K562 (cell line): ENCODE measurements around the gene CELA3A. TPM values are rescaled to one million over a fixed set of nuclear protein-coding genes. Genes with fewer than 3 reads are reported as not detected.
A peak's percentile ranks its signal among the peaks of the same experiment; 100 is the strongest.
"Not testable (repeated sequence)": the region's sequence is repeated elsewhere in the genome, so short reads cannot be mapped to it uniquely, and the experiment has no call there.

Experiments used
- ATAC-seq: fragments of 200-7000 bp; cut with Tn5 transposase; 3 replicates; pipeline ENCODE4 v1.9.1; 2020; ENCODE audit warnings: moderate library complexity
- BruUV-seq: library from RNA; stranded (reverse); fragments of 400-500 nt; replicated peaks from 2 replicates; lab custom pipeline; 2021; lab: Mats Ljungman, UMichigan
- CTCF ChIA-PET: fragments of 300-600 bp; formaldehyde crosslinking; extraction: SDS; loops from one replicate; lab custom pipeline; 2021; ENCODE audit warnings: low intra/inter-chr PET ratio; lab: Yijun Ruan, JAX
- POLR2A ChIA-PET: fragments of 300-600, 350-650 bp; sonication (Branson Sonifier 250); formaldehyde crosslinking; extraction: SDS; loops from one replicate; lab custom pipeline; 2021; ENCODE audit warnings: antibody characterized with exemption, inconsistent platforms; lab: Yijun Ruan, JAX
- DNase-seq, 4 experiments: peaks; one replicate each; pipeline versions ENCODE4 v3.0.0 to v3.0.0-alpha.2; 2011 to 2018; ENCODE audit warnings: low spot score in 3 of 4, mixed read lengths in 3 of 4; ENCODE audit errors: extremely low read depth in 1 of 4
- FAIRE-seq: peaks from 2 replicates; lab custom pipeline; 2011; peaks lifted over from hg19 to GRCh38; lab: Jason Lieb, UNC
- H2AFZ ChIP-seq: 2 replicates; pipeline ENCODE4 v1.6.0; 2011; ENCODE audit warnings: low read depth, low read length, control low read depth, inconsistent platforms
- H3K27ac ChIP-seq: fragments of 200-600 bp; 3 replicates; pipeline ENCODE4 v1.8.0; 2011; ENCODE audit warnings: low read depth, mild to moderate bottlenecking, control low read depth, inconsistent platforms, low read length, moderate library complexity, mixed read lengths; ENCODE audit errors: extremely low read depth
- H3K27me3 ChIP-seq, 2 experiments: fragments of 300-600 bp in 1 of 2; 2 replicates in 1 of 2; 3 replicates in 1 of 2; pipeline versions ENCODE4 v1.6.0 to v1.8.0; 2011; ENCODE audit warnings: inconsistent platforms in 2 of 2, low read length in 2 of 2, mild to moderate bottlenecking in 1 of 2, mixed read lengths in 1 of 2, moderate library complexity in 1 of 2; ENCODE audit not compliant: control insufficient read depth in 2 of 2, insufficient read depth in 2 of 2
- H3K36me3 ChIP-seq: fragments of 300-600 bp; 3 replicates; pipeline ENCODE4 v1.8.0; 2011; ENCODE audit warnings: mild to moderate bottlenecking, low read length, inconsistent platforms; ENCODE audit not compliant: control insufficient read depth, insufficient read depth
- H3K4me1 ChIP-seq, 2 experiments: fragments of 200-600 bp in 1 of 2; replicated peaks in 1 of 2; 2 replicates in 1 of 2; 3 replicates in 1 of 2; pipeline versions ENCODE4 v1.5.1 to v1.8.0; 2011; ENCODE audit warnings: inconsistent platforms in 2 of 2, low read length in 2 of 2, mild to moderate bottlenecking in 1 of 2, mixed read lengths in 1 of 2, moderate library complexity in 1 of 2; ENCODE audit not compliant: control insufficient read depth in 2 of 2, insufficient read depth in 2 of 2
- H3K4me2 ChIP-seq: 2 replicates; pipeline ENCODE4 v1.6.1; 2011; ENCODE audit warnings: low read length, control low read depth, inconsistent platforms, mixed read lengths; ENCODE audit not compliant: insufficient read depth
- H3K4me3 ChIP-seq: fragments of 200-600 bp; sonication (generic), shearing (Covaris generic); 2 replicates; pipeline ENCODE4 v1.5.1; 2016; ENCODE audit warnings: control low read depth, inconsistent platforms
- H3K79me2 ChIP-seq: fragments of 200-600 bp; 3 replicates; pipeline ENCODE4 v1.8.0; 2011; ENCODE audit warnings: low read length, inconsistent platforms; ENCODE audit not compliant: control insufficient read depth, insufficient read depth
- H3K9ac ChIP-seq, 2 experiments: 2 replicates each; pipeline versions ENCODE4 v1.6.0 to v1.6.1; 2011; ENCODE audit warnings: low read depth in 2 of 2, low read length in 2 of 2, control low read depth in 1 of 2, inconsistent platforms in 1 of 2, mild to moderate bottlenecking in 1 of 2, mixed read lengths in 1 of 2; ENCODE audit not compliant: insufficient read depth in 1 of 2
- H3K9me1 ChIP-seq: one replicate; pipeline ENCODE4 v1.6.0; 2011; ENCODE audit warnings: inconsistent platforms, mild to moderate bottlenecking, low read length, moderate library complexity; ENCODE audit not compliant: control insufficient read depth, insufficient read depth
- H3K9me3 ChIP-seq: replicated peaks from 2 replicates; pipeline ENCODE4 v1.5.1; 2011; ENCODE audit warnings: low read depth, low read length, inconsistent platforms; ENCODE audit not compliant: control insufficient read depth, insufficient read depth
- H4K20me1 ChIP-seq: replicated peaks from 2 replicates; pipeline ENCODE4 v1.6.1; 2011; ENCODE audit warnings: low read length, inconsistent platforms, mixed read lengths; ENCODE audit not compliant: control insufficient read depth, insufficient read depth
- KDM1A ChIP-seq, 2 experiments: fragments of 450-650 bp; IDR thresholded peaks; 2 replicates each; pipeline ENCODE4 v1.6.1; 2016; ENCODE audit warnings: mild to moderate bottlenecking in 2 of 2
- RCOR1 ChIP-seq, 2 experiments: IDR thresholded peaks; 2 replicates each; pipeline ENCODE4 v1.6.1; 2012; ENCODE audit warnings: low read depth in 2 of 2, low read length in 2 of 2, borderline replicate concordance in 1 of 2, improper control_type of control experiment in 1 of 2
- ZNF121 ChIP-seq: sonication (generic); formaldehyde crosslinking; conservative IDR thresholded peaks from 2 replicates; pipeline ENCODE4 v1.8.0; 2022; ENCODE audit warnings: missing genetic modification reagents
- WGBS: fragments of 100-300 bp; shearing (Covaris generic); methylation state at CpG from one replicate; pipeline ENCODE4 v1.1.6; 2016; ENCODE audit warnings: low coverage, mixed read lengths; ENCODE audit not compliant: insufficient coverage; ENCODE audit errors: missing lambda C conversion rate; 5-methylcytosine and 5-hydroxymethylcytosine counted together
- in situ Hi-C: fragments of 300-500 bp; cut with MboI; formaldehyde crosslinking; loops from 4 replicates; pipeline ENCODE4 v1.15.0; 2018; ENCODE audit warnings: inconsistent platforms, mixed read lengths
- intact Hi-C: fragments of 100-400 bp; cut with micrococcal nuclease; formaldehyde crosslinking; loops from 2 replicates; pipeline ENCODE4 v1.14.2; 2022
- polyA plus RNA-seq, 8 experiments: library from polyadenylated mRNA; depleted of rRNA in 4 of 8; stranded (reverse) in 5 of 8; unstranded in 3 of 8; fragments of >200 nt; fragmentation: Nextera tagmentation in 2 of 8; fragmentation: Illumina TruSeq in 1 of 8; extraction: Ambion mirVana in 2 of 8; extraction: Trizol in 1 of 8; gene quantifications; 2 replicates each; pipeline versions ENCODE4 v1.2.1 to v1.2.3, GENCODE V29; 2011 to 2014; ENCODE audit warnings: inconsistent platforms in 1 of 8, missing spikeins in 1 of 8
- total RNA-seq, 7 experiments: library from RNA; depleted of rRNA in 6 of 7; stranded (reverse); fragments of >200 nt in 6 of 7; fragmentation: Illumina TruSeq in 2 of 7; extraction: Trizol in 2 of 7; gene quantifications; 2 replicates each; pipeline versions ENCODE4 v1.2.1 to v1.2.3, GENCODE V29; 2011 to 2021; ENCODE audit warnings: low replicate concordance in 1 of 7

The CELA3A gene
- total and polyA plus RNA-seq, 9 of the 15 experiments (the other 6 are each of a cell fraction or from before 2014, with no cell fraction given) = 5.4 TPM; not detected in 8

DNA sequence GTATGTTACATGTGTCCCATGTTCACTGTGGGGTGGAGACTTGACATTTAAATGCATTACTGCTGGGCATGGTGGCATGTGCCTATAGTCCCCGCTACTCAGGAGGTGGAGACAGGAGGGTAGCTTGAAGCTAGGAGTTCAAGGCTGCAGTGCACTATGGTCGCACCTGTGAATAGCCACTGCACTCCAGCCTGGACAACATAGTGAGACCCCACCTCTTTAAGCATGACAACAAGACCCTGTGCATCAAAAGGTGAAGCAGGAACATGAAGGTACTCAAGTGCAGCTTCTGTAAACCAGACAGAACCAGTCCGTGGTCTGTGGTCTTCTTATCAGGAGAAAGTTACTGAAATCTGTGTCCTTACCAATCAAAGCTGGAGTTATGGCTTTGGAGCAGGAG is 9.3 kb upstream of the CELA3A start:
- CTCF ChIA-PET, H3K4me1 ChIP-seq, H3K9me1 ChIP-seq, H3K9ac ChIP-seq, BruUV-seq, H3K4me3 ChIP-seq, H2AFZ ChIP-seq, POLR2A ChIA-PET, H3K36me3 ChIP-seq, H3K9me3 ChIP-seq, DNase-seq, H3K27me3 ChIP-seq, H3K79me2 ChIP-seq, FAIRE-seq, H3K4me2 ChIP-seq, ATAC-seq, H4K20me1 ChIP-seq, intact Hi-C loops, in situ Hi-C loops, H3K27ac ChIP-seq: not testable (repeated sequence)
- TF ChIP-seq KDM1A (IDR thresholded peaks at IDR 0.05) (peak; percentile 28 to 62; a peak in 2 of 4 replicates), ZNF121 (CRISPR knock-in tag) (peak; percentile 52; the same call in 1 of the 2 replicates), RCOR1 (IDR thresholded peaks at IDR 0.05; ENCODE audit: borderline replicate concordance in 1 of 2, low read depth in 2 of 2, low read length in 2 of 2) (0 out of 4 replicates have a peak, but pooled peaks of 1 of the 2 experiments have one; percentile 17)
- 7% methylated on average over 3 of the region's 3 CpGs for WGBS

DNA sequence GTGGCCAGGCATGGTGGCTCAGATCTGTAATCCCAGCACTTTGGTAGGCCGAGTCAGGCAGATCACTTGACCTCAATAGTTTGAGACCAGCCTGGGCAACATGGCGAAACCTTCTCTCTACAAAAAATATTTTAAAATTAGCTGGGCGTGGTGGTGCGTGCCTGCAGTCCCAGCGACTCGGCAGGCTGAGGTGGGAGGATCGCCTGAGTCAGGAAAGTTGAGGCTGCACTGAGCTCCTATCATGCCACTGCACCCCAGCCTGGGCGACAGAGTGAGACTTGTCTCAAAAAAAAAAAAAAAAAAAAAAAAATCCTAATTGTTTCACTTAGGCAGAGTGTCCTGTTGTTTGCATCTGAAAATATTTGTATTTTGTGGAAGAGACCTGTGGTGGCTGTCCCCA is 6.7 kb upstream of the CELA3A start:
- H3K27ac ChIP-seq, H4K20me1 ChIP-seq, H3K9me1 ChIP-seq, H3K4me1 ChIP-seq, H3K79me2 ChIP-seq, H3K9me3 ChIP-seq, CTCF ChIA-PET, intact Hi-C loops, H3K4me3 ChIP-seq, FAIRE-seq, BruUV-seq, DNase-seq, H3K27me3 ChIP-seq, H2AFZ ChIP-seq, in situ Hi-C loops, POLR2A ChIA-PET, H3K9ac ChIP-seq, H3K36me3 ChIP-seq, H3K4me2 ChIP-seq, ATAC-seq: not testable (repeated sequence)
- 6% methylated on average over 8 of the region's 8 CpGs for WGBS

DNA sequence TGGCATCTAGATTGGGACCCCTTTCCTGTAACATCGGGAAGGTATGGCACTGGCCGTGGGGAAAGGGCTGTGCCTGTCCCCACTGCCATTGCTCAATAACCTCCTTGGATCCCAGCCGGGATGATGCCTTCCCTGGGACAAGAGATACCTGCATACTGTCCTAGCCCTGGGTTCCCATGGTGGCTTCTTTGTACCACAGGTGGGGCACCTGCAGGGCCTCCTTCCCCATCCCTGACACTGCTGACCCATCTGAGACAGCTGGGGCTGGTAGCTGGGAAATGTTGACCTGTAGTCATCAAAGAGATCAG is 4.8 kb upstream of the CELA3A start:
- H3K9me1 ChIP-seq, H3K36me3 ChIP-seq, H3K27ac ChIP-seq, H3K4me1 ChIP-seq, in situ Hi-C loops, ATAC-seq, H3K9ac ChIP-seq, H4K20me1 ChIP-seq, DNase-seq, BruUV-seq, H3K79me2 ChIP-seq, H3K4me2 ChIP-seq, H3K9me3 ChIP-seq, H3K4me3 ChIP-seq, intact Hi-C loops, CTCF ChIA-PET, H2AFZ ChIP-seq: not testable (repeated sequence)
- POLR2A ChIA-PET = interaction anchor here (0.6 kb wide), 1 partner anchor 64 kb away, joined by 3 read pairs; no protein-coding TSS in a partner anchor
- 10% methylated on average over 3 of the region's 3 CpGs for WGBS
- peaks cover 2 to 14% of the 10 kb centered on the region in 2 experiments; a peak in 3 of 5 replicates for H3K27me3 ChIP-seq
- peak; percentile 6 for FAIRE-seq
